ENCODE data around the gene RBL1.
A peak's percentile ranks its signal among the peaks of the same experiment; 100 is the strongest.

The RBL1 gene

DNA sequence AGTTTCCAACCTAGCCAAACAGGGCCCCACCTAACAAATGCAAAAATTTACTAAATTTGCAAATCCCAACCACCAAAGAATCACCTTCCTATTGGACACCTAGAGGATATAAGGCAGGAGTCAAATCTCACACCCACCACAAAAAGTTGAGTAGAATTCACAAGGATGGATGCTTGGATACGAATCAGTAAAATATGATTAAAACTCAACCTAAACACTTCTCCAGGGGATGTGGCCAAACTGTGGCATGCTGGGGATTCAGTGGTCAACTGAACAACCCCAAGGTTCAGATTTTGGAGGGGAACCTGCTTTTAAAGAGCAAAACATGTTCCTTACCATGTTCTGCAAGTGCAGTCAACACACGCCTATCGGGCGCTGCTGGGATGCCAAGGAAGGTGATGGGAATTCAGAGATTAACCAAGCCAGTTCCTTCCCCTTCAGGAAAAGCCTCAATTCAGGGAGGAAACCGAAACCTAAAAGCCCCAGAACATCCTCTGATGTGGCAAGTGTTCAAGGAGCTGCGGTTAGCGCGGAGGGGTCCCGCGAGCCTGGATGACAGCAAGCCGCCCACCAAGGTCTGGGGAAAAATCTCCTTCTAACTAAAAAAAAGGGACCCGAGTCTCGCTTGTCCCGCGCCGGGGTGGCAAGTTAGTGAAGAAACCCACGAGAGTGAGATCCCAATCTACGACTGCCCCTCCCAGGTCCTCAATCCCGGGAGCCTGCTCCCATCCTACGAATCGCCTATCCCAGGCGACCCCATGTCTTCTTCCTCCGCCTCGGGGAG is 145.2 kb downstream of the RBL1 start:
- DNase-seq (ENCODE audit: low spot score): peak; percentile 23

Measured in kidney capillary endothelial cell (primary cell).